ENCODE data around the gene CPEB3.

DNA sequence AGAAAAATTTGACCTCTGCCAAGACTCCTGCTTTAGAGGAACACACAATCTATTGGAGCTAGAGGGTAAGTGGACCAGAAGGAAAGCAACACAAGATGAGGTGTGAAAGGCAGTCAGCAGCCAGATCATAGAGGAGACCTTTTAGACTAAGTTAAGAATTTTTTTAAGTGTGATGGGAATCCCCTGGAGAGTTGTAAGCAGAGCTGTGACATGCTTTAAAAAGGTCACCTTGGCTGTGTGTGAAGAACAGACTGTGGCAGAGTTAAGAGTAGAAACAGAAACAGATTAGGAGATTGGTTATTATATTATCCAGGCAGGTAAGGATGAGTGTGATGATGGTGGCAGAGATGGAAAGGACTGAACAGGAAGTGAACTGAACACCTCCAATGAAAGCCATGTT, 23.5 kb downstream of the CPEB3 start:
- no peak for TF ChIP-seq FOXA1 (IDR thresholded peaks at IDR 0.05)
- no peak for TF ChIP-seq ARNT (IDR thresholded peaks at IDR 0.05)
- no peak for TF ChIP-seq BHLHE40 (IDR thresholded peaks at IDR 0.05; ENCODE audit: borderline replicate concordance)
- TF ChIP-seq TARDBP (IDR thresholded peaks at IDR 0.05), result no peak
- no peak for TF ChIP-seq SUZ12 (IDR thresholded peaks at IDR 0.05)
- no peak for TF ChIP-seq FOXK2 (IDR thresholded peaks at IDR 0.05)
- no peak for TF ChIP-seq ELF4 (IDR thresholded peaks at IDR 0.05)
- no peak for TF ChIP-seq ZNF384 (IDR thresholded peaks at IDR 0.05)
- TF ChIP-seq LEF1 (IDR thresholded peaks at IDR 0.05; ENCODE audit: borderline replicate concordance), result no peak
